Thyroid gland (tissue), 4 donors: ENCODE data around the gene DTNB. TPM values are rescaled to one million over a fixed set of nuclear protein-coding genes. Genes with fewer than 3 reads are reported as not detected.

Experiments used
- DNase-seq, 2 donors: peaks; one replicate each; pipeline ENCODE4 v3.0.0-alpha.2; 2019
- H3K27ac ChIP-seq, 3 donors: fragments of 200-600 bp; sonication (generic); 1 replicate in 2 of 3; 2 replicates in 1 of 3; pipeline ENCODE4 v1.5.1; 2016 to 2019; ENCODE audit warnings: mild to moderate bottlenecking in 1 of 3, moderate library complexity in 1 of 3
- H3K27me3 ChIP-seq: fragments of 200-600 bp; sonication (generic); one replicate; pipeline ENCODE4 v1.5.1; 2019
- H3K36me3 ChIP-seq, 2 donors: fragments of 200-600 bp; sonication (generic); one replicate each; pipeline ENCODE4 v1.5.1; 2016 to 2019
- H3K4me1 ChIP-seq, 2 donors: fragments of 200-600 bp; sonication (generic); one replicate each; pipeline ENCODE4 v1.5.1; 2017 to 2019
- H3K4me3 ChIP-seq, 3 donors: fragments of 200-600 bp; sonication (generic); replicated peaks in 1 of 3; 1 replicate in 2 of 3; 2 replicates in 1 of 3; pipeline ENCODE4 v1.5.1; 2016; ENCODE audit warnings: mild to moderate bottlenecking in 1 of 3
- H3K9me3 ChIP-seq: fragments of 200-600 bp; sonication (generic); one replicate; pipeline ENCODE4 v1.5.1; 2017
- POLR2A ChIP-seq, 2 donors: fragments of 450-650 bp; IDR thresholded peaks; one replicate each; pipeline ENCODE4 v1.6.1; 2017; ENCODE audit warnings: antibody characterized with exemption in 2 of 2, mild to moderate bottlenecking in 2 of 2, moderate library complexity in 1 of 2
- WGBS, 2 donors: methylation state at CpG; one replicate each; pipeline ENCODE4 v1.1.5; 2017; 5-methylcytosine and 5-hydroxymethylcytosine counted together
- intact Hi-C: fragments of 100-400 bp; cut with DNase I; formaldehyde crosslinking; loops from one replicate; pipeline ENCODE4 v1.15.1; 2023
- total RNA-seq, 4 donors: library from RNA; depleted of rRNA; stranded (reverse); fragments of >200 nt; gene quantifications; one replicate each; pipeline ENCODE4 v1.2.3, GENCODE V29; 2016
- TF ChIP-seq, protein P1 (sequence below), 6 experiments: fragments of 200-600 bp in 3 of 6; fragments of 450-650 bp in 3 of 6; sonication (generic) in 3 of 6; IDR thresholded peaks; one replicate each; pipeline ENCODE4 v1.5.1; 2016 to 2019; ENCODE audit warnings: antibody characterized with exemption in 6 of 6, mild to moderate bottlenecking in 2 of 6, inconsistent platforms in 1 of 6, moderate library complexity in 1 of 6

The DTNB gene
- total RNA-seq, 4 donors from 2014 or later = 38.9 to 75.2 (median 55.5) TPM

GRCh38 chr2:25479761-25480160 lies 193.6 kb downstream of the DTNB start:
- no peak overlapping the region for H3K4me3 ChIP-seq
- no peaks in the 10 kb centered on the region for H3K9me3 ChIP-seq
- TF ChIP-seq POLR2A (IDR thresholded peaks at IDR 0.05) = no peak
- TF ChIP-seq, protein P1, sequence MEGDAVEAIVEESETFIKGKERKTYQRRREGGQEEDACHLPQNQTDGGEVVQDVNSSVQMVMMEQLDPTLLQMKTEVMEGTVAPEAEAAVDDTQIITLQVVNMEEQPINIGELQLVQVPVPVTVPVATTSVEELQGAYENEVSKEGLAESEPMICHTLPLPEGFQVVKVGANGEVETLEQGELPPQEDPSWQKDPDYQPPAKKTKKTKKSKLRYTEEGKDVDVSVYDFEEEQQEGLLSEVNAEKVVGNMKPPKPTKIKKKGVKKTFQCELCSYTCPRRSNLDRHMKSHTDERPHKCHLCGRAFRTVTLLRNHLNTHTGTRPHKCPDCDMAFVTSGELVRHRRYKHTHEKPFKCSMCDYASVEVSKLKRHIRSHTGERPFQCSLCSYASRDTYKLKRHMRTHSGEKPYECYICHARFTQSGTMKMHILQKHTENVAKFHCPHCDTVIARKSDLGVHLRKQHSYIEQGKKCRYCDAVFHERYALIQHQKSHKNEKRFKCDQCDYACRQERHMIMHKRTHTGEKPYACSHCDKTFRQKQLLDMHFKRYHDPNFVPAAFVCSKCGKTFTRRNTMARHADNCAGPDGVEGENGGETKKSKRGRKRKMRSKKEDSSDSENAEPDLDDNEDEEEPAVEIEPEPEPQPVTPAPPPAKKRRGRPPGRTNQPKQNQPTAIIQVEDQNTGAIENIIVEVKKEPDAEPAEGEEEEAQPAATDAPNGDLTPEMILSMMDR (IDR thresholded peaks at IDR 0.05) = no peak
- intact Hi-C loops = no loop called here
- no peak overlapping the region for H3K27ac ChIP-seq
- WGBS, 2 donors = 84 to 85% methylated on average over 5 of the region's 5 CpGs
- peaks cover 16 to 17% of the 10 kb centered on the region in 2 donors for H3K4me1 ChIP-seq
- DNase-seq = no peak
- no peaks in the 10 kb centered on the region for H3K27me3 ChIP-seq
- no peaks in the 10 kb centered on the region for H3K36me3 ChIP-seq

GRCh38 chr2:25478736-25479135 lies 194.6 kb downstream of the DTNB start:
- Histone ChIP-seq H3K9me3 (no peaks in the 10 kb centered on the region), H3K36me3 (no peaks in the 10 kb centered on the region), H3K27me3 (no peaks in the 10 kb centered on the region), H3K27ac (no peak overlapping the region), H3K4me1 (peaks cover 20 to 22% of the 10 kb centered on the region in 2 donors), H3K4me3 (no peak overlapping the region)
- DNase-seq = no peak
- intact Hi-C loops = no loop called here
- whole genome bisulfite sequencing, 2 donors = 91 to 94% methylated on average over 11 of the region's 11 CpGs
- TF ChIP-seq POLR2A (IDR thresholded peaks at IDR 0.05) = no peak
- TF ChIP-seq, protein P1 (IDR thresholded peaks at IDR 0.05) = no peak

DNA sequence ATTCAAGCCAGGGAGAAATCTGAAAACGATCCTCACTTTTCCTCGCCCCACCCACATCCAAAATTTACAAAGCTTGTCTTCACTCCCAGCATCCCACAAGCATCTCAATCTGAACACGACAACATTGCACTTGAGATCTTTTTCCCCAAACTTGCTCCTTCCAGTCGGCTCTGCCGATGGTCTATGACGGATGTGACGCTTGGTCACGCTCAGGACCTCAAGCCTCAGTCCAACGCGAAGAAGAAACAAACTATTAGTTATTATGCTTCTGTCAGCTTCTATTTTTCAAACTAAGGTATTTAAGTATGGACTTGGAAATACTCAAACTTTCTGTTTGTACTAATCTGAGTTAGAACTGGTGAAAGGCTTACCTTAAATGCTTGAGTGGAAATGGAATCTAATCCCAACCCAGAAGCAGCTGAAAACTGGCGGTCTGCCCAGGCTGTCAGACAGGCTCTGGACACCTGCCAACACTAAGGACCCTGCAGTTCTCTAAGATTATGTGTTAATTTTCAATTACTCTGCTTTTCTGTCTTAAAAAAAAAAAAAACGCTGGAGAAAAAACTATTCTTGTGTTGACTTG lies 199.5 kb downstream of the DTNB start:
- Histone ChIP-seq H3K27me3 (no peaks in the 10 kb centered on the region), H3K4me1 (peaks cover 18 to 21% of the 10 kb centered on the region in 2 donors), H3K27ac (peak overlapping the region; percentile 79 to 92 (median 85)), H3K9me3 (no peaks in the 10 kb centered on the region), H3K4me3 (no peak overlapping the region), H3K36me3 (no peaks in the 10 kb centered on the region)
- TF ChIP-seq, protein P1 (IDR thresholded peaks at IDR 0.05) = no peak
- TF ChIP-seq POLR2A (IDR thresholded peaks at IDR 0.05) = no peak
- DNase-seq = peak; percentile 93 to 95
- intact Hi-C loops = no loop called here
- 14 to 30% methylated on average over 12 of the region's 12 CpGs for WGBS, 2 donors

DNA sequence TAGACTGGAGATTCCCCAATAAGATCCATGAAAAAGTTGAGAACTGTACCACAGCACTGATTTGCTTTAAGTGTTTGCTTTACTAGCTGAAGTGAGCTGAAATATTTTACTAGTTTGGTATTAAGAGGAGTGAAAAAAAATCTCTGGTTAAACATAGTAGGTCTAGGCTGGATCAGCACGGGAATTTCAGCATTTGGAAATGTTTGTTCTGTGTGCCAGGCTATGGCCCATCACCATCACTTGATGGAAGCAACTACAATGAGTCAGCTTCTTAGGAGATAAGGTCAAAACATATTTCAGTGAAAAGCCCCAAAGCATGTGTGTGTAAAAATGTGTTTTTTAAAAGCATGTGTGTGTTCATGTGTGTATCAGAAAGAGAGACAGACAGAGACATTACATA lies 200.2 kb downstream of the DTNB start:
- intact Hi-C loops = no loop called here
- 24 to 27% methylated on average over 1 of the region's 1 CpG for WGBS, 2 donors
- Histone ChIP-seq H3K36me3 (no peaks in the 10 kb centered on the region), H3K4me3 (no peak overlapping the region), H3K9me3 (no peaks in the 10 kb centered on the region), H3K4me1 (peaks cover 18 to 21% of the 10 kb centered on the region in 2 donors), H3K27me3 (no peaks in the 10 kb centered on the region), H3K27ac (peak overlapping the region; percentile 79 to 92 (median 85))
- no peak for TF ChIP-seq POLR2A (IDR thresholded peaks at IDR 0.05)
- TF ChIP-seq, protein P1 (IDR thresholded peaks at IDR 0.05) = no peak
- no peak for DNase-seq

DNA sequence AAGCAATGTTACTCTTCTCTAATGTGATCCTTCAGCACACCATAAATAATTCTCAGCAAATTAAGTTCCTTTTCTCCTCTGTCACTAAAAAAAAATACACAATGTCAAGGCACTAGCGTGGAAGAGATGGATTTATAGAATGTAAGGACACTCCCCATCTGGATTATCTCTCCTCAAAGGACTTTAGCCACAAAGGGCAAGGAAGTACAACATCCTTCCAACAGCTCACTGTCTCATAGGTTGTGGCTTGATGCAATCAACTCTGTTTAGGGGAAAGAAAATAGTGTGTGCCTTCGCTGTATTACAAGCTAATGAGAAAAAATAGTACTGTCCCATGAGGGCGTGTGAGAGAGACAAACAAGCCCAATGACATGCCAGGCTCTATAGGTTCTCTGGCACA lies 202.6 kb downstream of the DTNB start:
- Histone ChIP-seq H3K4me1 (peaks cover 18 to 21% of the 10 kb centered on the region in 2 donors), H3K27me3 (no peaks in the 10 kb centered on the region), H3K36me3 (no peaks in the 10 kb centered on the region), H3K4me3 (no peak overlapping the region), H3K9me3 (no peaks in the 10 kb centered on the region), H3K27ac (no peak overlapping the region)
- DNase-seq = no peak
- 96 to 100% methylated on average over 3 of the region's 3 CpGs for WGBS, 2 donors
- TF ChIP-seq POLR2A (IDR thresholded peaks at IDR 0.05) = no peak
- TF ChIP-seq, protein P1 (IDR thresholded peaks at IDR 0.05) = no peak
- intact Hi-C loops = no loop called here
